Nephron progenitor cell (in vitro differentiated cells): ENCODE results near the gene ORAI3.

Experiments used
- DNase-seq: peaks from one replicate; pipeline ENCODE4 v3.0.0; 2021
- H3K27ac Mint-ChIP-seq: 2 replicates; pipeline ENCODE4 v1.8.0; 2021; ENCODE audit warnings: mild to moderate bottlenecking, moderate library complexity, mixed read lengths
- H3K27me3 Mint-ChIP-seq: 2 replicates; pipeline ENCODE4 v1.8.0; 2021; ENCODE audit warnings: mild to moderate bottlenecking, low read depth, mixed read lengths; ENCODE audit not compliant: poor library complexity
- H3K36me3 Mint-ChIP-seq: 2 replicates; pipeline ENCODE4 v1.8.0; 2021; ENCODE audit warnings: low read depth, mixed read lengths
- H3K4me1 Mint-ChIP-seq: 2 replicates; pipeline ENCODE4 v1.8.0; 2021; ENCODE audit warnings: mixed read lengths
- H3K4me3 Mint-ChIP-seq: 2 replicates; pipeline ENCODE4 v1.8.0; 2021; ENCODE audit warnings: mild to moderate bottlenecking, moderate library complexity, mixed read lengths
- H3K9me3 Mint-ChIP-seq: 2 replicates; pipeline ENCODE4 v1.8.0; 2021; ENCODE audit warnings: mild to moderate bottlenecking, moderate library complexity, mixed read lengths
- CTCF ChIP-seq: fragments of 200-600 bp; sonication (generic); IDR thresholded peaks from 2 replicates; pipeline ENCODE4 v1.5.0; 2021; ENCODE audit warnings: antibody characterized with exemption

ORAI3 gene

GRCh38 chr16:30912794-30913412, 36.0 kb upstream of the ORAI3 start:
- Mint-ChIP-seq H3K4me1 (peaks cover 24% of the 10 kb centered on the region), H3K36me3 (no peaks in the 10 kb centered on the region), H3K27me3 (no peaks in the 10 kb centered on the region), H3K9me3 (no peaks in the 10 kb centered on the region), H3K4me3 (no peak overlapping the region), H3K27ac (no peak overlapping the region)
- no peak for TF ChIP-seq CTCF
- no peak for DNase-seq

GRCh38 chr16:30914830-30915229, 34.0 kb upstream of the ORAI3 start:
- H3K9me3 Mint-ChIP-seq = no peaks in the 10 kb centered on the region
- H3K36me3 Mint-ChIP-seq = no peaks in the 10 kb centered on the region
- DNase-seq = no peak
- H3K4me3 Mint-ChIP-seq = no peak overlapping the region
- H3K27me3 Mint-ChIP-seq = peaks cover 2% of the 10 kb centered on the region
- peaks cover 18% of the 10 kb centered on the region for H3K4me1 Mint-ChIP-seq
- no peak overlapping the region for H3K27ac Mint-ChIP-seq
- no peak for TF ChIP-seq CTCF

GRCh38 chr16:30918614-30919013, 30.3 kb upstream of the ORAI3 start:
- H3K27ac Mint-ChIP-seq = peak overlapping the region; percentile 54
- H3K4me3 Mint-ChIP-seq = no peak overlapping the region
- no peaks in the 10 kb centered on the region for H3K9me3 Mint-ChIP-seq
- H3K27me3 Mint-ChIP-seq = peaks cover 3% of the 10 kb centered on the region
- no peak for TF ChIP-seq CTCF
- DNase-seq = no peak
- peaks cover 12% of the 10 kb centered on the region for H3K4me1 Mint-ChIP-seq
- no peaks in the 10 kb centered on the region for H3K36me3 Mint-ChIP-seq

GRCh38 chr16:30920891-30921290, 28.0 kb upstream of the ORAI3 start:
- H3K36me3 Mint-ChIP-seq = peaks cover under 1% of the 10 kb centered on the region
- peak overlapping the region; percentile 41 for H3K27ac Mint-ChIP-seq
- peak overlapping the region; percentile 96 for H3K4me3 Mint-ChIP-seq
- H3K9me3 Mint-ChIP-seq = no peaks in the 10 kb centered on the region
- H3K4me1 Mint-ChIP-seq = peaks cover 23% of the 10 kb centered on the region
- TF ChIP-seq CTCF = no peak
- H3K27me3 Mint-ChIP-seq = peaks cover 3% of the 10 kb centered on the region
- DNase-seq = no peak

GRCh38 chr16:30921459-30921747, 27.5 kb upstream of the ORAI3 start:
- peaks cover 6% of the 10 kb centered on the region for H3K36me3 Mint-ChIP-seq
- H3K4me1 Mint-ChIP-seq = peaks cover 28% of the 10 kb centered on the region
- H3K4me3 Mint-ChIP-seq = peak overlapping the region; percentile 96
- H3K9me3 Mint-ChIP-seq = no peaks in the 10 kb centered on the region
- no peak for TF ChIP-seq CTCF
- H3K27me3 Mint-ChIP-seq = peaks cover 3% of the 10 kb centered on the region
- no peak for DNase-seq
- peak overlapping the region; percentile 99 for H3K27ac Mint-ChIP-seq

GRCh38 chr16:30921748-30922419, 27.0 kb upstream of the ORAI3 start:
- peaks cover 33% of the 10 kb centered on the region for H3K4me1 Mint-ChIP-seq
- H3K36me3 Mint-ChIP-seq = peaks cover 7% of the 10 kb centered on the region
- DNase-seq = peak; percentile 97
- H3K9me3 Mint-ChIP-seq = no peaks in the 10 kb centered on the region
- peak overlapping the region; percentile 96 for H3K4me3 Mint-ChIP-seq
- peak overlapping the region; percentile 99 for H3K27ac Mint-ChIP-seq
- peak; percentile 87 for TF ChIP-seq CTCF
- peaks cover 3% of the 10 kb centered on the region for H3K27me3 Mint-ChIP-seq
